ENCODE measurements around the gene TRMT11.

TRMT11 gene

GRCh38 chr6:126035764-126036163, 49.4 kb downstream of the TRMT11 start:
- Histone ChIP-seq H3K27me3 (ENCODE audit: control insufficient read depth, insufficient read depth, low read length) (no peaks in the 10 kb centered on the region), H3K4me1 (peaks cover 26% of the 10 kb centered on the region), H3K36me3 (ENCODE audit: control insufficient read depth, insufficient read depth, low read length) (no peaks in the 10 kb centered on the region), H3K27ac (peak overlapping the region; percentile 82), H3K9ac (no peak overlapping the region), H3K4me3 (ENCODE audit: low read depth, low read length) (no peak overlapping the region), H2AFZ (no peak overlapping the region), H3K4me2 (ENCODE audit: low read length) (no peak overlapping the region), H3K79me2 (no peaks in the 10 kb centered on the region), H3K9me3 (ENCODE audit: control insufficient read depth, low read length) (no peaks in the 10 kb centered on the region)
- no peak for TF ChIP-seq CTCF (IDR thresholded peaks at IDR 0.05)

DNA sequence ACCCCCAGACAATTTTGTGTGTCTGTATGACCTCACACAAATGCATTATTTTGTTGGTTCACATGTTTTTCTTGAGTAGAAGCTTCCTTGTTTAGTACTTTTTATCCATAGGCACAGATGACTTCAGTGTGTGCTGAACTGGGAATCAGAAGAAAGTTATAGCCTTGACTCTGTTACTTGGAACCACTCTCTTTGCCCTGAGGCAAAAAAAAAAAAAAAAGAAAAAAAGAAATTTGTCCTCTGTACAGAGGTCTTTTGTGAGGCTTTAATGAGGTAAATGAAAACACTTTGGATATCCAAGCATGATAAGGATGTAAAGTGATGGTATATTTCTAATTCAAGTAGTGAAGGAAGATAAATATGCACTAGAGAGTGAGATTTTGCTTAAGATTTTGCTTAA, 51.9 kb downstream of the TRMT11 start:
- Histone ChIP-seq H3K4me3 (ENCODE audit: low read depth, low read length) (no peak overlapping the region), H3K27me3 (ENCODE audit: control insufficient read depth, insufficient read depth, low read length) (no peaks in the 10 kb centered on the region), H2AFZ (no peak overlapping the region), H3K4me1 (peaks cover 45% of the 10 kb centered on the region), H3K36me3 (ENCODE audit: control insufficient read depth, insufficient read depth, low read length) (no peaks in the 10 kb centered on the region), H3K9ac (no peak overlapping the region), H3K9me3 (ENCODE audit: control insufficient read depth, low read length) (no peaks in the 10 kb centered on the region), H3K27ac (no peak overlapping the region), H3K4me2 (ENCODE audit: low read length) (no peak overlapping the region), H3K79me2 (no peaks in the 10 kb centered on the region)
- TF ChIP-seq CTCF (IDR thresholded peaks at IDR 0.05) = no peak

DNA sequence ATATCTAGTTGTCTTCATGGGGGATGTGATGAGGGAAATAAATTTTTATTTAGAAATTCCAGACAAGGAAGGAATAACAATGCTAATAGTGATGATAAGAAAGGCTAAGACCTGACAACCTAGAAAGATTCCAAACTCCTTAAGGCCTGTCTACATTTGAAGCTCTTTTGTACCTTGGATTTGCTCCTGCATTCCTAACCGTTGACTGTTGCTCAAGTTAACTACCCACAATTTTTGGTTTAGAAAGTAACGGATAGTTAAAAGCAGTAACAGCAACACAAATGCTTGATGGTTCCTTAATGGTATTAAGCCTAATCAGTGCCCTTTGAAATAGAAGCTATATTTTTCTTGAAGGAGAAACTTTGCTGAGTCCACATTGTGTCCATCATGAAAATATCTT, 52.9 kb downstream of the TRMT11 start:
- Histone ChIP-seq H3K9ac (no peak overlapping the region), H3K4me1 (peaks cover 39% of the 10 kb centered on the region), H2AFZ (no peak overlapping the region), H3K4me2 (ENCODE audit: low read length) (no peak overlapping the region), H3K79me2 (peaks cover under 1% of the 10 kb centered on the region), H3K27me3 (ENCODE audit: control insufficient read depth, insufficient read depth, low read length) (no peaks in the 10 kb centered on the region), H3K4me3 (ENCODE audit: low read depth, low read length) (no peak overlapping the region), H3K27ac (peak overlapping the region; percentile 3), H3K9me3 (ENCODE audit: control insufficient read depth, low read length) (no peaks in the 10 kb centered on the region), H3K36me3 (ENCODE audit: control insufficient read depth, insufficient read depth, low read length) (no peaks in the 10 kb centered on the region)
- TF ChIP-seq CTCF (IDR thresholded peaks at IDR 0.05) = no peak

DNA sequence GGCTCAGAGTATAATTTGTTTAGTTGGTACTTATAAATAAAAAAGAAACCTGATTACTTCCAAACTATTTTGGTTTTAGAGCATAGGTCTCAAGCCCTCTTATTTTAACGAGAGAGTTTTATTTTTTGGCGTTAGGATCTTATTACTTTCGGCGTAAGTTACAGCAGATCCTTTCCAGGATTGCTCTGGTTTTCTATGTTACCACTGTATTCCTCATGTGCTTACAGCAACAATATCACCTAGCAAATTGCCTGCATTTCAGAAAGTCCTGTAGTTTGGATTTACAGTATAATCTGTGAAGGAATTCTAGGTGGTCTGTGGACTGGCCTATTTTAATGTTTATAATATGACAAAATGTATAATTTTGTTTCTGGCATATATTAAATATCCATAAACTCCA, 54.1 kb downstream of the TRMT11 start:
- Histone ChIP-seq H3K4me2 (ENCODE audit: low read length) (no peak overlapping the region), H3K27ac (peak overlapping the region; percentile 88), H3K36me3 (ENCODE audit: control insufficient read depth, insufficient read depth, low read length) (no peaks in the 10 kb centered on the region), H3K4me1 (peaks cover 28% of the 10 kb centered on the region), H3K9me3 (ENCODE audit: control insufficient read depth, low read length) (no peaks in the 10 kb centered on the region), H3K79me2 (peaks cover 9% of the 10 kb centered on the region), H2AFZ (no peak overlapping the region), H3K27me3 (ENCODE audit: control insufficient read depth, insufficient read depth, low read length) (no peaks in the 10 kb centered on the region), H3K4me3 (ENCODE audit: low read depth, low read length) (no peak overlapping the region), H3K9ac (no peak overlapping the region)
- no peak for TF ChIP-seq CTCF (IDR thresholded peaks at IDR 0.05)

DNA sequence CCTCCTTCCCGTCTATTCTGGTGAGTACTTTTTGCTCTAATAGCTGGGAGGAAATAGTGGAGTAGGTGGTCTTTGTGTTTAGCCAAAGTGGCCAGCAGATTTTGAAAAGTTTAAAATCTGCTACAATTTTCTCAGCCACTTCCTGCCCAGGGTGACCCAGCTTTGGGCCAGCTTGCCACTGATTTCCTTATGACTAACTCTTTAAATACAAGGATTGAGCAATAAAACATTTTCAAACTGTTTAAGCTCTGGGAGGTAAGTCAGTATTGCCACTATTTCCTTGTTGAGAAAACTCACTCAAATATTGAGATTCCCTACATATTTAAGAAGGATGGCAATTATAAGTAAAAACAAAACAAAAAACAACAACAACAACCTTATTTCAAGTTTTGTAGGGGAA, 54.5 kb downstream of the TRMT11 start:
- H3K4me3 ChIP-seq (ENCODE audit: low read depth, low read length) = no peak overlapping the region
- H3K27me3 ChIP-seq (ENCODE audit: control insufficient read depth, insufficient read depth, low read length) = no peaks in the 10 kb centered on the region
- peaks cover 27% of the 10 kb centered on the region for H3K4me1 ChIP-seq
- H3K79me2 ChIP-seq = peaks cover 12% of the 10 kb centered on the region
- H3K9me3 ChIP-seq (ENCODE audit: control insufficient read depth, low read length) = no peaks in the 10 kb centered on the region
- no peak overlapping the region for H3K9ac ChIP-seq
- no peak overlapping the region for H3K4me2 ChIP-seq (ENCODE audit: low read length)
- no peaks in the 10 kb centered on the region for H3K36me3 ChIP-seq (ENCODE audit: control insufficient read depth, insufficient read depth, low read length)
- H3K27ac ChIP-seq = peak overlapping the region; percentile 88
- no peak overlapping the region for H2AFZ ChIP-seq
- TF ChIP-seq CTCF (IDR thresholded peaks at IDR 0.05) = no peak

Data from parathyroid adenoma (tissue), 2 donors.